ENCODE results near the gene MECP2.
"Not testable (repeated sequence)": the region's sequence is repeated elsewhere in the genome, so short reads cannot be mapped to it uniquely, and the experiment has no call there.

Gene MECP2

DNA sequence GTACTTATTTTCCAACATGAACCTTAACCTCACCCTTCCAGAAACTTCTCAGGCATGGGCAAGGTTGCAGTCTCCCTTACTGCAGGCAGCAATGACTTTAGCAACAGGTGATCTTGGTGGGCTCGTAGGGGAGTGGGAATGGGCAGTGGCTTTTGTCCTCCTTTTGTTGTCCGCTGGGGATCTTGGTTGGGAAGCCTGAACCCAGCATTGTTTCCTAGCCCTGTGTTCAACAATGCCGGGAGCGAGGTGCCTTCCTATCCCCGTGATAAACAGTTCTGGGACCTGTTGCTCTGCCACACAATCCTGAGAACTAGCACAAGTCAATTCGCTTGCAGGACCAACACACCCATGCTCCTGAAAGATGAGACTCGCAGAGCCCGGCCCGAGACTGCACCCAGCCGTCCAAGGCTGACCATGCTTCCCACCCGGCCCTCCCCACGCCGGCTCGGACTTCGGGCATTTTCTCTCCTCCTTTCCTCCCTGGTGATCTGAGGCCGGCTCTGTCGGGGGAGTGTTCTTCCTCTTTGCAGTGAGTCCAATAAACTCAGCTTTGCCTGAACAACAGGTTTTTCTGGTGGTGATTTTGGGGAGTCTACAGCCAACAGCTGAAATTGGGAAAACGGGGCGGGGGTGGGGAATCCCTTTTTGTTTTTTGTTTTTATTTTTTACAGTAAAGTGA, 98.0 kb downstream of the MECP2 start:
- H3K9ac ChIP-seq (ENCODE audit: low read depth, low read length, poor library complexity, severe bottlenecking), result no peak overlapping the region
- H4K20me1 ChIP-seq (ENCODE audit: insufficient read depth, low read length, poor library complexity, severe bottlenecking), result no peaks in the 10 kb centered on the region
- H3K4me2 ChIP-seq (ENCODE audit: low read depth, low read length, poor library complexity, severe bottlenecking), result no peak overlapping the region
- no peaks in the 10 kb centered on the region for H3K9me2 ChIP-seq (replicated peaks; ENCODE audit: low read depth, low read length)
- TF ChIP-seq, protein P1, sequence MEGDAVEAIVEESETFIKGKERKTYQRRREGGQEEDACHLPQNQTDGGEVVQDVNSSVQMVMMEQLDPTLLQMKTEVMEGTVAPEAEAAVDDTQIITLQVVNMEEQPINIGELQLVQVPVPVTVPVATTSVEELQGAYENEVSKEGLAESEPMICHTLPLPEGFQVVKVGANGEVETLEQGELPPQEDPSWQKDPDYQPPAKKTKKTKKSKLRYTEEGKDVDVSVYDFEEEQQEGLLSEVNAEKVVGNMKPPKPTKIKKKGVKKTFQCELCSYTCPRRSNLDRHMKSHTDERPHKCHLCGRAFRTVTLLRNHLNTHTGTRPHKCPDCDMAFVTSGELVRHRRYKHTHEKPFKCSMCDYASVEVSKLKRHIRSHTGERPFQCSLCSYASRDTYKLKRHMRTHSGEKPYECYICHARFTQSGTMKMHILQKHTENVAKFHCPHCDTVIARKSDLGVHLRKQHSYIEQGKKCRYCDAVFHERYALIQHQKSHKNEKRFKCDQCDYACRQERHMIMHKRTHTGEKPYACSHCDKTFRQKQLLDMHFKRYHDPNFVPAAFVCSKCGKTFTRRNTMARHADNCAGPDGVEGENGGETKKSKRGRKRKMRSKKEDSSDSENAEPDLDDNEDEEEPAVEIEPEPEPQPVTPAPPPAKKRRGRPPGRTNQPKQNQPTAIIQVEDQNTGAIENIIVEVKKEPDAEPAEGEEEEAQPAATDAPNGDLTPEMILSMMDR (conservative IDR thresholded peaks at IDR 0.05; ENCODE audit: low read length), result no peak
- no peak for TF ChIP-seq EZH2phosphoT487 (IDR thresholded peaks at IDR 0.05; ENCODE audit: borderline replicate concordance)
- no peak overlapping the region for H2AFZ ChIP-seq (ENCODE audit: low read length)
- H3K4me1 ChIP-seq (ENCODE audit: insufficient read depth, low read length, poor library complexity, severe bottlenecking), result peaks cover 21% of the 10 kb centered on the region
- no peaks in the 10 kb centered on the region for H3K36me3 ChIP-seq (ENCODE audit: insufficient read depth, low read length)
- no peaks in the 10 kb centered on the region for H3F3A ChIP-seq (ENCODE audit: low read depth)
- no peaks in the 10 kb centered on the region for H3K9me3 ChIP-seq (ENCODE audit: insufficient read depth, low read depth, low read length)
- H3K4me3 ChIP-seq (ENCODE audit: low read length, poor library complexity, severe bottlenecking), result no peak overlapping the region
- H3K27me3 ChIP-seq (ENCODE audit: insufficient read depth, low read length, poor library complexity, severe bottlenecking), result no peaks in the 10 kb centered on the region
- H3K79me2 ChIP-seq (ENCODE audit: insufficient read depth, low read length), result no peaks in the 10 kb centered on the region

DNA sequence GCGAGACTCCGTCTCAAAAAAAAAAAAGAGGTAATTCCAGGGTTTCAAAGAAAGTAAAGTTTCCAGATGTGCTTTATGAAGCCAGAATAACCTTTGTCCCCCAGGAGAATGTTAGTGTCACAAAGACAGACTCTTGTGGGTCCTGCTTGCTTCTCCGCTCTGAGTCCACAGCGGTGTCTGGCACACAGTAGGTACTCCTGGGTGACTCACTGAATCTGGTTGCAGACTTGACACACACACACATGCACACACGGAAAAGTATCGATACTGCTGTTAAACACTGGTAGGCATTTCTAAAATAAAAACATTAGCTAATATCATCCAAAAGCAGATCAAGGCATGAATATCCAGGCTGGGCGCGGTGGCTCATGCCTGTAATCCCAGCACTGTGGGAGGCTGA, 102.0 kb downstream of the MECP2 start:
- Histone ChIP-seq H3K36me3 (ENCODE audit: insufficient read depth, low read length) (no peaks in the 10 kb centered on the region), H3K9me2 (replicated peaks; ENCODE audit: low read depth, low read length) (no peaks in the 10 kb centered on the region), H3K9me3 (ENCODE audit: insufficient read depth, low read depth, low read length) (no peaks in the 10 kb centered on the region), H3K4me2 (ENCODE audit: low read depth, low read length, poor library complexity, severe bottlenecking) (no peak overlapping the region), H2AFZ (ENCODE audit: low read length) (no peak overlapping the region), H3K4me3 (ENCODE audit: low read length, poor library complexity, severe bottlenecking) (no peak overlapping the region), H3K27me3 (ENCODE audit: insufficient read depth, low read length, poor library complexity, severe bottlenecking) (no peaks in the 10 kb centered on the region), H3K4me1 (ENCODE audit: insufficient read depth, low read length, poor library complexity, severe bottlenecking) (no peaks in the 10 kb centered on the region), H3K79me2 (ENCODE audit: insufficient read depth, low read length) (no peaks in the 10 kb centered on the region), H4K20me1 (ENCODE audit: insufficient read depth, low read length, poor library complexity, severe bottlenecking) (no peaks in the 10 kb centered on the region), H3K9ac (ENCODE audit: low read depth, low read length, poor library complexity, severe bottlenecking) (no peak overlapping the region), H3F3A (ENCODE audit: low read depth) (no peaks in the 10 kb centered on the region)
- TF ChIP-seq, protein P1 (conservative IDR thresholded peaks at IDR 0.05; ENCODE audit: low read length), result no peak
- no peak for TF ChIP-seq EZH2phosphoT487 (IDR thresholded peaks at IDR 0.05; ENCODE audit: borderline replicate concordance)

DNA sequence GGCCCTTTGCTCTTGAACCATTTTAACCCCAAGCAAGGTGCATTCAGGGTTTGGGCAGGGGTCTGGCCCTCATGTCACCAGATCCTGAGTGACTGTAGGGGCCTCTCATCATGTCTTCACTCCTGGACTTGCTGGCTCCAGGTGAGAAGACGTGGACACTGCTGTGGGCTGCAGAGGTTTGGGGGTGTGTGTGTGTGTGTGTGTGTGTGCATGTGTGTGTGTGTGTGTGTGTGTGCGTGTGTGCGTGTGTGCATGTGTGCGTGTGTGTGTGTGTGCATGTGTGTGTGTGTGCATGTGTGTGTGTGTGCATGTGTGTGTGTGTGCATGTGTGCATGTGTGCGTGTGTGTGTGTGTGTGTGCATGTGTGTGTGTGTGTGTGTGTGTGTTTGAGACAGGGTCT, 103.1 kb downstream of the MECP2 start:
- not testable (repeated sequence) for H3K36me3 ChIP-seq (ENCODE audit: insufficient read depth, low read length); H3K9ac ChIP-seq (ENCODE audit: low read depth, low read length, poor library complexity, severe bottlenecking); H3F3A ChIP-seq (ENCODE audit: low read depth); H3K4me2 ChIP-seq (ENCODE audit: low read depth, low read length, poor library complexity, severe bottlenecking); H3K79me2 ChIP-seq (ENCODE audit: insufficient read depth, low read length); H3K9me3 ChIP-seq (ENCODE audit: insufficient read depth, low read depth, low read length); H3K4me1 ChIP-seq (ENCODE audit: insufficient read depth, low read length, poor library complexity, severe bottlenecking); H2AFZ ChIP-seq (ENCODE audit: low read length); H3K9me2 ChIP-seq (replicated peaks; ENCODE audit: low read depth, low read length); H3K4me3 ChIP-seq (ENCODE audit: low read length, poor library complexity, severe bottlenecking); H4K20me1 ChIP-seq (ENCODE audit: insufficient read depth, low read length, poor library complexity, severe bottlenecking); H3K27me3 ChIP-seq (ENCODE audit: insufficient read depth, low read length, poor library complexity, severe bottlenecking)

DNA sequence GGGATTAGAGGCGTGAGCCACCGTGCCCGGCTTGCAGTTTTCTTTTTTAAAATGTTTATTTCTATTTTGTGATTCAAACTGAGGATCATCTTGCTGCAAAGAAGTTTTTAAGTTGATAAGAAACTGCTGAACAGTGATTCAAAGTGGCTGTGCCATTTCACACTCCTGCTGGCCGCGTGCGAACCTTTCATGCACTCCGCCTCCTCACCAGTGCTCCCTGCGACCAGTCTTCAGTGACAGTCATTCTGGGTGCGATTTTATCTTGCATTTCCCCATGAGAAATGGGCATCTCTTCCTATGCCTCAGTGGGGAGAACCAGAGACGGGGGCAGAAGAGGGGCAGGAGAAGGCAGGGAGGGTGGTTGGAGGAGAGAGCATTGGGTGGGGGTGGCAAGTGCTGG, 103.5 kb downstream of the MECP2 start:
- peaks cover 3% of the 10 kb centered on the region for H3K4me1 ChIP-seq (ENCODE audit: insufficient read depth, low read length, poor library complexity, severe bottlenecking)
- H3K36me3 ChIP-seq (ENCODE audit: insufficient read depth, low read length), result no peaks in the 10 kb centered on the region
- no peaks in the 10 kb centered on the region for H3K9me3 ChIP-seq (ENCODE audit: insufficient read depth, low read depth, low read length)
- no peak for TF ChIP-seq EZH2phosphoT487 (IDR thresholded peaks at IDR 0.05; ENCODE audit: borderline replicate concordance)
- TF ChIP-seq, protein P1 (conservative IDR thresholded peaks at IDR 0.05; ENCODE audit: low read length), result no peak
- H3K27me3 ChIP-seq (ENCODE audit: insufficient read depth, low read length, poor library complexity, severe bottlenecking), result no peaks in the 10 kb centered on the region
- H3K4me2 ChIP-seq (ENCODE audit: low read depth, low read length, poor library complexity, severe bottlenecking), result no peak overlapping the region
- H2AFZ ChIP-seq (ENCODE audit: low read length), result no peak overlapping the region
- no peaks in the 10 kb centered on the region for H3F3A ChIP-seq (ENCODE audit: low read depth)
- H3K9ac ChIP-seq (ENCODE audit: low read depth, low read length, poor library complexity, severe bottlenecking), result no peak overlapping the region
- no peak overlapping the region for H3K4me3 ChIP-seq (ENCODE audit: low read length, poor library complexity, severe bottlenecking)
- H3K9me2 ChIP-seq (replicated peaks; ENCODE audit: low read depth, low read length), result no peaks in the 10 kb centered on the region
- no peaks in the 10 kb centered on the region for H4K20me1 ChIP-seq (ENCODE audit: insufficient read depth, low read length, poor library complexity, severe bottlenecking)
- H3K79me2 ChIP-seq (ENCODE audit: insufficient read depth, low read length), result no peaks in the 10 kb centered on the region
